Measurements from ENCODE around the gene NPC2. TPM values are rescaled to one million over a fixed set of nuclear protein-coding genes. Genes with fewer than 3 reads are reported as not detected.

Gene NPC2
- total RNA-seq, 1 experiment from 2014 or later = 137 TPM

DNA sequence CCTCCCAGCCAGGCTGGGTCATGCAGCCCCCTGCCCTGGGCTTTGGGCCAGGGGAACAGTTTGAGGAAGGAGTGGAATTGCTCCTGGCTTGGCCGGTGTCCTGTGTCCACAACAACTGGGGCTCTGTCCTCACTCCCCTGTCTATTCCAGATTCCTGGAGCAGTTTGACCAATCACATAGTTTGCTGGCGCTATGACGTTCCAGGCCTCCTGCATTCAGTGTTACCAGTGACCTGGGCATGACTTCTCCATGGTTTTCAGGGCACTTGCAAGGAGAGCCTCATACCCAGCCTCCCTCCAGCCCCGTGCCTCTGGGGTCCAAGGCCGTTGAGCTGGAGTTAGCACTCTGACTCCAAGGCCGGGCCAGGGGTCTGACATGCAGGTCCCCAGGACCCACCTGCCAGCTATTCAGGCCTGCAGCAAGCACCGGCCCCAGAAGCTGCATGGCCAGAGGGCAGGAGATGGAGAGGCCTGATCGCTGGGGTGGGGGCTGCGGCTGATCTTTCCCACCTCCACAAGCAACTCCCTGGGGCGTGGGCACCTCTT lies 34.7 kb upstream of the NPC2 start:
- no peaks in the 10 kb centered on the region for H3K9me3 Mint-ChIP-seq
- no peak overlapping the region for H3K4me3 Mint-ChIP-seq
- Histone ChIP-seq H3K4me2 (ENCODE audit: insufficient read depth, insufficient read length, low read length) (no peak overlapping the region), H3K4ac (ENCODE audit: low read depth, low read length) (no peak overlapping the region), H3K9ac (ENCODE audit: extremely low read depth, insufficient read length, low read length) (no peak overlapping the region), H4K5ac (ENCODE audit: insufficient read length, low read depth, low read length) (no peak overlapping the region), H3T11ph (ENCODE audit: low read length) (no peak overlapping the region), H2BK20ac (ENCODE audit: low read depth, low read length, poor library complexity, severe bottlenecking) (no peak overlapping the region), H4K8ac (replicated peaks; ENCODE audit: insufficient read length, low read depth, low read length) (no peak overlapping the region), H2AK5ac (ENCODE audit: insufficient read length, low read length) (no peak overlapping the region), H2BK15ac (ENCODE audit: low read depth, low read length) (no peak overlapping the region), H3K23me2 (ENCODE audit: insufficient read length, low read depth, low read length, poor library complexity, severe bottlenecking) (no peaks in the 10 kb centered on the region), H4K20me1 (ENCODE audit: control insufficient read depth, insufficient read depth, insufficient read length) (no peaks in the 10 kb centered on the region), H2BK12ac (ENCODE audit: insufficient read length, low read depth, low read length) (no peak overlapping the region), H2BK120ac (ENCODE audit: low read depth, low read length, poor library complexity, severe bottlenecking) (no peak overlapping the region), H3K9me3 (ENCODE audit: control insufficient read depth, low read depth, low read length) (no peaks in the 10 kb centered on the region), H3K23ac (ENCODE audit: insufficient read length, low read depth, low read length) (no peak overlapping the region), H3K79me2 (ENCODE audit: insufficient read depth, low read length) (no peaks in the 10 kb centered on the region), H4K91ac (ENCODE audit: insufficient read length, low read depth, low read length) (no peak overlapping the region), H3K27me3 (ENCODE audit: insufficient read depth, low read length) (no peaks in the 10 kb centered on the region), H3K79me1 (ENCODE audit: insufficient read depth, low read depth, low read length, poor library complexity, severe bottlenecking) (no peaks in the 10 kb centered on the region), H3K18ac (ENCODE audit: insufficient read length, low read depth, low read length) (no peak overlapping the region), H2AFZ (ENCODE audit: low read length) (no peak overlapping the region), H3K27ac (ENCODE audit: insufficient read length, low read depth, low read length) (no peak overlapping the region), H3K56ac (ENCODE audit: insufficient read length, low read depth, low read length) (no peak overlapping the region), H2BK5ac (ENCODE audit: insufficient read length, low read length) (no peak overlapping the region), H3K14ac (ENCODE audit: insufficient read depth, low read length) (no peak overlapping the region; the same call in 1 of the 2 replicates), H3K4me1 (ENCODE audit: insufficient read depth, low read length) (no peaks in the 10 kb centered on the region)
- DNase-seq = no peak
- TF ChIP-seq, protein P1, sequence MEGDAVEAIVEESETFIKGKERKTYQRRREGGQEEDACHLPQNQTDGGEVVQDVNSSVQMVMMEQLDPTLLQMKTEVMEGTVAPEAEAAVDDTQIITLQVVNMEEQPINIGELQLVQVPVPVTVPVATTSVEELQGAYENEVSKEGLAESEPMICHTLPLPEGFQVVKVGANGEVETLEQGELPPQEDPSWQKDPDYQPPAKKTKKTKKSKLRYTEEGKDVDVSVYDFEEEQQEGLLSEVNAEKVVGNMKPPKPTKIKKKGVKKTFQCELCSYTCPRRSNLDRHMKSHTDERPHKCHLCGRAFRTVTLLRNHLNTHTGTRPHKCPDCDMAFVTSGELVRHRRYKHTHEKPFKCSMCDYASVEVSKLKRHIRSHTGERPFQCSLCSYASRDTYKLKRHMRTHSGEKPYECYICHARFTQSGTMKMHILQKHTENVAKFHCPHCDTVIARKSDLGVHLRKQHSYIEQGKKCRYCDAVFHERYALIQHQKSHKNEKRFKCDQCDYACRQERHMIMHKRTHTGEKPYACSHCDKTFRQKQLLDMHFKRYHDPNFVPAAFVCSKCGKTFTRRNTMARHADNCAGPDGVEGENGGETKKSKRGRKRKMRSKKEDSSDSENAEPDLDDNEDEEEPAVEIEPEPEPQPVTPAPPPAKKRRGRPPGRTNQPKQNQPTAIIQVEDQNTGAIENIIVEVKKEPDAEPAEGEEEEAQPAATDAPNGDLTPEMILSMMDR (conservative IDR thresholded peaks at IDR 0.05) = no peak
- WGBS (ENCODE audit: extremely low coverage, insufficient read length, low lambda C conversion rate) = no CpG with 5 or more reads among the region's 10 CpGs
- no peaks in the 10 kb centered on the region for H3K36me3 Mint-ChIP-seq (ENCODE audit: insufficient read depth in 1 of 3, low read depth in 3 of 3)
- H3K4me1 Mint-ChIP-seq = peaks cover 17 to 32% of the 10 kb centered on the region in 2 experiments
- no peak overlapping the region; a peak in 1 of 7 replicates for H3K27ac Mint-ChIP-seq
- H3K27me3 Mint-ChIP-seq (ENCODE audit: low read depth) = peaks cover 5% of the 10 kb centered on the region
